IMR-90 (cell line): ENCODE measurements around the gene SLC25A22. TPM values are rescaled to one million over a fixed set of nuclear protein-coding genes. Genes with fewer than 3 reads are reported as not detected.

Experiments
- ATAC-seq: fragments of 200-7000 bp; cut with Tn5 transposase; 2 replicates; pipeline ENCODE4 v1.9.1; 2020; ENCODE audit warnings: low read depth, mild to moderate bottlenecking, moderate library complexity
- BruUV-seq: library from RNA; stranded (reverse); fragments of 400-500 nt; replicated peaks from 2 replicates; lab custom pipeline; 2021; lab: Mats Ljungman, UMichigan
- CTCF ChIA-PET: fragments of 300-600 bp; formaldehyde crosslinking; extraction: SDS; loops from one replicate; lab custom pipeline; 2021; ENCODE audit warnings: antibody characterized with exemption; lab: Yijun Ruan, JAX
- POLR2A ChIA-PET: fragments of 300-600 bp; sonication (Branson Sonifier 250); formaldehyde crosslinking; loops from one replicate; lab custom pipeline; 2022; ENCODE audit warnings: antibody characterized with exemption; ENCODE audit not compliant: unreplicated experiment; lab: Charles Lee
- DNase-seq: peaks from one replicate; pipeline ENCODE4 v3.0.0; 2013
- H2AFZ ChIP-seq: replicated peaks from 2 replicates; pipeline ENCODE3; 2013; ENCODE audit warnings: low read length, mild to moderate bottlenecking; ENCODE audit not compliant: poor library complexity
- H2AK5ac ChIP-seq: 2 replicates; pipeline ENCODE4 v1.6.1; 2013; ENCODE audit warnings: low read depth, low read length, inconsistent platforms
- H2AK9ac ChIP-seq: replicated peaks from 2 replicates; pipeline ENCODE3; 2013; ENCODE audit warnings: mild to moderate bottlenecking, low read depth, low read length, moderate library complexity; ENCODE audit not compliant: poor library complexity
- H2BK120ac ChIP-seq: 2 replicates; pipeline ENCODE4 v1.6.1; 2013; ENCODE audit warnings: low read depth, low read length, inconsistent platforms
- H2BK15ac ChIP-seq: 3 replicates; pipeline ENCODE4 v1.6.1; 2013; ENCODE audit warnings: low read depth, low read length, inconsistent platforms
- H2BK20ac ChIP-seq: 2 replicates; pipeline ENCODE4 v1.6.1; 2013; ENCODE audit warnings: low read depth, mild to moderate bottlenecking, inconsistent platforms, low read length, moderate library complexity
- H2BK5ac ChIP-seq: 2 replicates; pipeline ENCODE4 v1.6.1; 2013; ENCODE audit warnings: mild to moderate bottlenecking, low read depth, low read length, inconsistent platforms; ENCODE audit not compliant: poor library complexity, severe bottlenecking
- H3K14ac ChIP-seq: replicated peaks from 2 replicates; pipeline ENCODE4 v1.6.1; 2013; ENCODE audit warnings: low read depth, low read length, inconsistent platforms
- H3K18ac ChIP-seq: 2 replicates; pipeline ENCODE4 v1.6.1; 2013; ENCODE audit warnings: low read depth, low read length, control low read depth
- H3K23ac ChIP-seq: 2 replicates; pipeline ENCODE4 v1.6.1; 2013; ENCODE audit warnings: low read depth, low read length, inconsistent platforms
- H3K27ac ChIP-seq: 2 replicates; pipeline ENCODE4 v1.5.1; 2013; ENCODE audit warnings: mild to moderate bottlenecking, control low read depth, low read length; ENCODE audit not compliant: insufficient read depth
- H3K27me3 ChIP-seq: 2 replicates; pipeline ENCODE4 v1.6.1; 2013; ENCODE audit warnings: low read length; ENCODE audit not compliant: control insufficient read depth, insufficient read depth
- H3K36me3 ChIP-seq: 2 replicates; pipeline ENCODE4 v1.6.1; 2013; ENCODE audit warnings: low read length, mixed read lengths; ENCODE audit not compliant: control insufficient read depth, insufficient read depth
- H3K4ac ChIP-seq: 2 replicates; pipeline ENCODE4 v1.6.1; 2013; ENCODE audit warnings: low read depth, low read length, inconsistent platforms
- H3K4me1 ChIP-seq: 2 replicates; pipeline ENCODE4 v1.6.1; 2013; ENCODE audit warnings: low read length, mixed read lengths; ENCODE audit not compliant: control insufficient read depth, insufficient read depth
- H3K4me2 ChIP-seq: 2 replicates; pipeline ENCODE4 v1.6.1; 2013; ENCODE audit warnings: low read depth, mild to moderate bottlenecking, control low read depth, low read length, moderate library complexity
- H3K4me3 ChIP-seq: 2 replicates; pipeline ENCODE4 v1.5.1; 2013; ENCODE audit warnings: low read depth, mild to moderate bottlenecking, control low read depth, low read length, moderate library complexity; ENCODE audit not compliant: insufficient read depth
- H3K56ac ChIP-seq: 2 replicates; pipeline ENCODE4 v1.6.1; 2013; ENCODE audit warnings: low read length, inconsistent platforms; ENCODE audit not compliant: insufficient read depth; ENCODE audit errors: extremely low read depth
- H3K79me1 ChIP-seq, 2 experiments: 2 replicates each; pipeline ENCODE4 v1.6.1; 2013; ENCODE audit warnings: low read length in 2 of 2, inconsistent platforms in 1 of 2, low read depth in 1 of 2
- H3K9ac ChIP-seq: 2 replicates; pipeline ENCODE4 v1.6.1; 2013; ENCODE audit warnings: low read depth, low read length, control low read depth
- H3K9me1 ChIP-seq: 2 replicates; pipeline ENCODE4 v1.6.1; 2013; ENCODE audit warnings: low read length, inconsistent platforms; ENCODE audit not compliant: insufficient read depth
- H3K9me3 ChIP-seq: 2 replicates; pipeline ENCODE4 v1.6.1; 2013; ENCODE audit warnings: low read length; ENCODE audit not compliant: control insufficient read depth, insufficient read depth
- H4K20me1 ChIP-seq: 2 replicates; pipeline ENCODE4 v1.6.1; 2013; ENCODE audit warnings: low read length, inconsistent platforms; ENCODE audit not compliant: insufficient read depth
- H4K5ac ChIP-seq: 2 replicates; pipeline ENCODE4 v1.6.1; 2013; ENCODE audit warnings: mild to moderate bottlenecking, low read depth, low read length, control low read depth
- H4K8ac ChIP-seq, 2 experiments: 2 replicates each; pipeline ENCODE4 v1.6.1; 2013; ENCODE audit warnings: low read depth in 2 of 2, low read length in 2 of 2, control low read depth in 1 of 2, inconsistent platforms in 1 of 2
- H4K91ac ChIP-seq: 2 replicates; pipeline ENCODE4 v1.6.1; 2013; ENCODE audit warnings: low read depth, low read length, inconsistent platforms; ENCODE audit not compliant: insufficient read depth
- CHD1 ChIP-seq: IDR thresholded peaks from 2 replicates; pipeline ENCODE4 v1.6.1; 2012; ENCODE audit warnings: low read depth, low read length, improper control_type of control experiment
- CTCF ChIP-seq: conservative IDR thresholded peaks from 2 replicates; pipeline ENCODE4 v1.5.1; 2012; ENCODE audit warnings: mild to moderate bottlenecking, low read depth, low read length, improper control_type of control experiment
- FOS ChIP-seq: fragments of 150-350 bp; IDR thresholded peaks from 2 replicates; pipeline ENCODE4 v1.6.1; 2016; ENCODE audit warnings: low read depth, low read length
- NFE2L2 ChIP-seq: fragments of 150-350 bp; IDR thresholded peaks from 2 replicates; pipeline ENCODE4 v1.6.1; 2016; ENCODE audit warnings: low read depth, mild to moderate bottlenecking, low read length
- POLR2A ChIP-seq: IDR thresholded peaks from 2 replicates; pipeline ENCODE4 v1.6.1; 2012; ENCODE audit warnings: mild to moderate bottlenecking, low read depth, low read length
- RAD21 ChIP-seq: IDR thresholded peaks from 2 replicates; pipeline ENCODE4 v1.6.1; 2012; ENCODE audit warnings: low read length, improper control_type of control experiment
- RCOR1 ChIP-seq: IDR thresholded peaks from 2 replicates; pipeline ENCODE4 v1.6.1; 2012; ENCODE audit warnings: mild to moderate bottlenecking, low read length, improper control_type of control experiment; ENCODE audit not compliant: insufficient replicate concordance
- SMC3 ChIP-seq: fragments of 150-350 bp; IDR thresholded peaks from 2 replicates; pipeline ENCODE4 v1.6.1; 2016; ENCODE audit warnings: low read depth, mild to moderate bottlenecking, antibody characterized with exemption, low read length, moderate library complexity
- USF2 ChIP-seq: fragments of 150-350 bp; IDR thresholded peaks from 2 replicates; pipeline ENCODE4 v1.6.1; 2017; ENCODE audit warnings: mild to moderate bottlenecking, antibody characterized with exemption, low read length, low read depth
- WGBS, 2 experiments: methylation state at CpG; one replicate each; pipeline versions ENCODE4 v1.1.5 to v1.1.7; 2013; ENCODE audit warnings: missing lambda C conversion rate in 2 of 2; ENCODE audit not compliant: insufficient read length in 1 of 2; ENCODE audit errors: extremely low coverage in 2 of 2; 5-methylcytosine and 5-hydroxymethylcytosine counted together
- dilution Hi-C: fragments of 300-500 bp; cut with HindIII; formaldehyde crosslinking; loops from one replicate; pipeline ENCODE4 v1.14.3; 2018; ENCODE audit warnings: low sequenced_read_pairs; ENCODE audit not compliant: unreplicated experiment
- in situ Hi-C: fragments of 300-500 bp; cut with MboI; formaldehyde crosslinking; loops from 3 replicates; pipeline ENCODE4 v1.14.3; 2019; ENCODE audit warnings: low sequenced_read_pairs, inconsistent platforms, mixed read lengths
- intact Hi-C: fragments of 100-400 bp; cut with micrococcal nuclease; formaldehyde crosslinking; loops from 2 replicates; pipeline ENCODE4 v1.10.0; 2022
- polyA plus RNA-seq, 3 experiments: library from polyadenylated mRNA; depleted of rRNA; stranded (reverse); fragments of >200 nt; gene quantifications; 2 replicates each; pipeline ENCODE4 v1.2.3, GENCODE V29; 2012; ENCODE audit warnings: low replicate concordance in 1 of 3
- total RNA-seq: library from RNA; depleted of rRNA; stranded (reverse); fragments of >200 nt; gene quantifications from 2 replicates; pipeline ENCODE4 v1.2.3, GENCODE V29; 2012

The SLC25A22 gene
- total and polyA plus RNA-seq, 2 of the 4 experiments (the other 2 are of a cell fraction) = 8.2 to 41.3 TPM

GRCh38 chr11:820655-821511, 22.8 kb upstream of the SLC25A22 start (continued):
- TF ChIP-seq USF2 = no peak

DNA sequence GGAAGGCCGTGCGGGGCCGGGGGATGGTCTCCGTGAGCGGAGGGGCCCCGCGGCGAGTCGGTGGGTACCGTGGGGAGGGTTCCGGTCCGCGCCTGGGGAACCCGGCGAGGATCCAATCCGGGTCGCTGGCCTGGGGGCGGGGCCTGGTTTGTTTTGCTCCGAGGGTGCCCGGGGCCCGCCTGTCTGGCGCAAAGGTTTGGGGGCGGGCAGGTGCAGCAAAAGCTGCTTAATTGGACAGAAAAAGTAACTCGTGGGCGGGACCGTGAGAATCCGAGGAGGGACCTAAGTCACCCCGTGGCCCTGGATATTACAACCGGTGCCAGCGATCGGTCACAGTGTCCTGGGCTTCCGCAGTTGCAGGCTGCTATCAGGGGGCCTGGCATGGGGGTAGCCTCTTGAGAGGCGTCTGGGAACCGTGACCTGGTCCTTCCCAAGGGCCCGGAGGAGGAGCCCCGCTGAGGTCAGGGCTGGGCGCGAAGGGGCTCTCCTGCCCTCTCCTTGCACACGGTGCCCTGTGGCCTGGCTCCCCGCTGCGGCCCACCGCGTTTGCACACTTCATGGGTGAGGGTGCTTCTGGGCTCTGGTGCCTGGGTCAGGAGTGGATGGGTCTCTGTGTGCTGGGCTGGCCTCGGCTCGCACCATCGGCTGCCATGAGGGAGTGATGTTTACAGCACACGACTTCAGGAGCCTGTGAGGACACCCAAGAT, 22.0 kb upstream of the SLC25A22 start:
- Histone ChIP-seq H3K4me2 (peak overlapping the region; percentile 99), H4K91ac (no peak overlapping the region), H3K18ac (no peak overlapping the region), H2BK5ac (peak overlapping the region; percentile 73), H2BK15ac (no peak overlapping the region), H3K27ac (peak overlapping the region; percentile 67; the same call in 1 of the 2 replicates), H2AFZ (peak overlapping the region; percentile 89), H2BK120ac (no peak overlapping the region), H4K5ac (no peak overlapping the region), H2BK20ac (no peak overlapping the region), H3K14ac (peak overlapping the region; percentile 29; the same call in 1 of the 2 replicates), H3K9ac (peak overlapping the region; percentile 66), H3K23ac (0 out of 2 replicates have a peak overlapping the region, but pooled peaks have one; percentile 48), H3K27me3 (no peaks in the 10 kb centered on the region), H3K56ac (no peak overlapping the region), H3K79me1 (peaks cover 19 to 29% of the 10 kb centered on the region in 2 experiments), H3K4me3 (peak overlapping the region; percentile 87), H2AK9ac (peak overlapping the region; percentile 94), H3K4me1 (peaks cover 21% of the 10 kb centered on the region), H3K9me3 (no peaks in the 10 kb centered on the region), H3K4ac (no peak overlapping the region), H2AK5ac (peak overlapping the region; percentile 70; the same call in 1 of the 2 replicates), H4K8ac (no peak overlapping the region), H3K36me3 (peaks cover 24% of the 10 kb centered on the region), H4K20me1 (peaks cover 29% of the 10 kb centered on the region), H3K9me1 (peaks cover 13% of the 10 kb centered on the region)
- BruUV-seq = no TSS peak
- CTCF ChIA-PET = no interaction called here
- 3% methylated on average over 37 of the region's 47 CpGs; no CpG with 5 or more reads in 1 of the 2 experiments for WGBS, 2 experiments
- peak; percentile 53 for ATAC-seq
- POLR2A ChIA-PET = interaction anchor here (1.2 to 1.8 kb wide), 4 partner anchors 11 to 16 kb away, joined by 4 to 8 read pairs (median 4); partner anchors contain the start of genes PIDD1 and RPLP2
- in situ Hi-C loops = no loop called here
- intact Hi-C loops = no loop called here
- DNase-seq = peak; percentile 59
- dilution Hi-C loops = no loop called here
- TF ChIP-seq CHD1 = no peak
- no peak for TF ChIP-seq POLR2A
- no peak for TF ChIP-seq RCOR1
- TF ChIP-seq USF2 = no peak
- no peak for TF ChIP-seq CTCF
- TF ChIP-seq SMC3 = no peak
- no peak for TF ChIP-seq RAD21
- TF ChIP-seq NFE2L2 = no peak
- TF ChIP-seq FOS = no peak
